GM18861 (cell line): ENCODE results near the gene RPA3.

ENCODE experiments used
- ATAC-seq: cut with Tn5 transposase; IDR thresholded peaks from one replicate; pipeline ENCODE4 v1.9.1; 2021; ENCODE audit not compliant: unreplicated experiment

RPA3 gene

DNA sequence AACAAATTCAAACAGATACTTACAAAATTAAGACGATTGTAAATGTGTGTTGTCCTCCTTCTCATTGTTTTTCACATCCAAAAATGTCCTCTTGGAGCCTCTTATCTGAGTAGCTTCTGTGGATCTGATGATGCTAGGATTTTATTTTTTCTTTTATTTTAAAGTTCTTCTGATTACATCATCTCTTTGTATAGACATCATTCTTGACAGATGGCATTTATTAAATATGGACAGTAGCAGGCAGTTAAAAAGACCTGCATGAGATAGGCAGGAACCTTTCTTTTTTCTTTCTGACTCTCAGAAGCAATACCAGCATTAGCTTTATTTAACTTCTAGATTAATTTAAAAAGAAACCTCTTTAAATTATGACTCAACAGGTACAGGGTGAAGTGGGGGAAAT, at the start of gene RPA3:
Gene RPA3, minus strand, starts transcription at position 116 of the 400 bp plus-strand sequence. CDS start 78,189 bp downstream, outside the sequence.
- ATAC-seq = no peak

GRCh38 chr7:7766671-7767070, 48.3 kb upstream of the RPA3 start:
- no peak for ATAC-seq

GRCh38 chr7:7765422-7765821, 47.0 kb upstream of the RPA3 start:
- ATAC-seq = peak; percentile 79

DNA sequence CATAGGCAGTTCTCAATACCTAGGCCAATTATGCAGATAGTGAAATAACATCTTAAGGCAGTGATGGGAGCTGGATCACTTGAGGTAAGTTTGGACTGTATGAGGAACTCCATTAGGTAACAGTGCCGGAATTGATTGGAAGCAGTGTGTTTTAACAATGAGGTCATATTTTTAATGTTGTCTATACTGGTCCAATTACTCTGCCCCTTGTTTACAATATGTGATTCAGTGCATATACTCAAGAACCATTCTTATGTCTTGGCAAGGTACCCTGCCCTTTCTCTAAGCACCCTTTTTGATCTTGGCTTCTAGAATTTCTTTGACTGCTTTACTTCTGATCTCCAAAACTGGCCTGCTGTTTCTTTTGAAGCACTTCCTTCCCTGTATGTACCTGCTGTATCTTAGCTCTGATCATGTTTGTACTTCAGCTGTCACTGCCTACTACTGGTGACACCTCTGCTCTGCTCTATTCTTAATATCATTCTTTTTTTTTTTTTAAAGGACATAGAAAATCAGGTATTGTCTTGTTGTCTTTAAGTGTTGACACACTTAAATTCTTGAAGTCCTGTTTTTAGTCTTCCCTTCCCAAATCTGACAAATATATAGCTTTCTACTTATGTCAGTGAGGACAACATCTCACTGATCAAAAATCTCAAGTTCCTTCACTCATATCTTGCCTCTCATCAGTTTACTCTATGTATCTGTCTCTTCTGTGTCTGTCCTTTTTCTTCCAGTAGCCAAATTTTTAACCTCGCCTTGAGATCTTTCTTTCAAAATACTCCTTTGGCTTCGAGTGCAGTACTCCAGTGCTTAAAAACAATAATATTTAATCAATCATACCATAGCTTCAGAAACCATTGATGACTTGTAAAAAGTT, 46.4 kb upstream of the RPA3 start:
- no peak for ATAC-seq

GRCh38 chr7:7761974-7762779, 43.8 kb upstream of the RPA3 start:
- peak; percentile 40 for ATAC-seq

DNA sequence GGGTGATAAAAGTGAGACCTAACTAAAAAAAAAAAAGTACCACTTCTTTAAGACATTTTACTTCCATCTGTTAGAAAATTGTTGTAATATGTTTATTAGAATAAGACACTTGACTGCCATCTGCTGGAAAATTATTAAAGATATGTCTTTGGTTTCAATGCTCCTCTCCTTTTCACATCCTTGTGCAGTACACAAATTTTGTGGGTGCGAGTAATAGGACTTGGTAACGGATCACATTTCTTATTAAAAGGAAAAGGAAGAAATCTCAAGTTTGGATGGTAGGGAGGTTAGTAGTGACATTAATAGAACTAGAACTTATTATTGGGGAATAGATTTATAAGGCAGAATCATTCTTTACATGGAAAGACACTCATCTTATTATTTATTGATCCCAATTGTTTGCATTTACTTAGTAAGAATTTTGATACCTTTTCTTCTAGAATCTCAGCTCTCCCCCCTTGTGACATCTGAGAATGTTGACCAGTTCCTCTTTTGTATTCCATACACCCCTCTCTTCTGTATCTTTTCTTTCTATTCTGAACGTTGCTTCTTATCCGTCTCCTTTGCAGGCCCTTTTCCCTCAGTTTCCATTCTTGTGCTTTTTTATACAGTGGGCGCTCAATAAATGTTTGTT, 43.0 kb upstream of the RPA3 start:
- no peak for ATAC-seq

DNA sequence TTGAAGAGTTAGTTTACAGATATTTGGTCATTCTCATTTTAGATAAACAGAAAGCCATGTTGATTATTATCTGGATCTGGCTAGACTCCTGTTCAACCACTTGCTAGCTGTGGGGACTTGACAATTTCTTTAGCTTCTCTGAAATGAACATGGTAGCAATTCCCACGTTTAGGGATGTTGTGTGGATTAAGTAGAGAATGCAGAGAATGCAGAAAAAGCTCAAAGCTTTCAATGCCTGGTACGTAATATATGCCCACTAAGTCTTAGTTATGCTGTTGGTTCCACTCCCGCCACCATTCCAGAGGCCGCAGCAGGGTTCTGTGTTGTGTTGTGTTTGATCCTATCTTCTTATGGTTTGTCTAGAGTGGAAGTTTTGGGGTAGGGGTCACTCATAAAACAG, 39.2 kb upstream of the RPA3 start:
- no peak for ATAC-seq

DNA sequence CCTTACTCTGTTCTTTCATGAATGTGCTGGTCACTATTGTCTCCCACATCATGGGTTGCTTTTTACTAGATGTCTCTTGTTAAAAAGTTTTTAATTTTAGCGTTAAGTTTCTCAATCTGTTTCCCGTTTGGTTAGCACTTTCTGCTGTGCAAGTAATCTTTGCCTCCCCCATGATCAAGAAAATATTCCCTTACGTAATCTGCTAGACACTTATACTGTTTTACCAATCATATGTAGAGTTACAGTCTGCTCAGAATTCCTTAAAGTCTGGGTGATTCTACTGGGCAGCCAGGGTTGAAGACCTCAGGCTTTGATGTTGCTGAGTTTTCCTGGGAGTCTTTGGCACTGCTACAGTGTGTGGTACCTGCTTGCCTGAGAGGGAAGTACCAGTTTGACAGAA, 38.2 kb upstream of the RPA3 start:
- ATAC-seq = no peak

- no peak for ATAC-seq
Measured at GRCh38 chr7:7751243-7752092, 33.1 kb upstream of the RPA3 start.

- ATAC-seq = no peak
Measured at GRCh38 chr7:7750571-7751242, 32.3 kb upstream of the RPA3 start.

GRCh38 chr7:7746458-7746857, 28.1 kb upstream of the RPA3 start:
- no peak for ATAC-seq

- no peak for ATAC-seq
Measured at GRCh38 chr7:7745966-7746365, 27.6 kb upstream of the RPA3 start.

DNA sequence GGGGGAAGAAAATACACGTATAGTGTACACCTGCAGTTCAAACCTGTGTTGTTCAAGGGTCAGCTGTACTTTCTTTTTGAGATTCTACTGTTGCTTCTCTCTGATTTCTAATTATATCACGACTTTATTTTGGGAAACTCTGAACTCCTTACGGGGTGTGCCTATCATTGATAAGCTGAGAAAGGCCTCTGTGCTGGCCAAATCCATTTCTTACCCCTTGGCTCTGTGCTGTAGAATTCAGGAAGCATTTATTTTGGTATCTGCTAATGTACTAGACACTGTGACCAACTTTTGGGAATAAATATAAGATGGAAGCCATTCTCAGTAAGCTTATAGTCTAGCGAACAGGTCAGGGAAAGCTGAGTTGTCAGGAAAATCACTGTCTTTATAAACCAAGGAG, 26.9 kb upstream of the RPA3 start:
- no peak for ATAC-seq

DNA sequence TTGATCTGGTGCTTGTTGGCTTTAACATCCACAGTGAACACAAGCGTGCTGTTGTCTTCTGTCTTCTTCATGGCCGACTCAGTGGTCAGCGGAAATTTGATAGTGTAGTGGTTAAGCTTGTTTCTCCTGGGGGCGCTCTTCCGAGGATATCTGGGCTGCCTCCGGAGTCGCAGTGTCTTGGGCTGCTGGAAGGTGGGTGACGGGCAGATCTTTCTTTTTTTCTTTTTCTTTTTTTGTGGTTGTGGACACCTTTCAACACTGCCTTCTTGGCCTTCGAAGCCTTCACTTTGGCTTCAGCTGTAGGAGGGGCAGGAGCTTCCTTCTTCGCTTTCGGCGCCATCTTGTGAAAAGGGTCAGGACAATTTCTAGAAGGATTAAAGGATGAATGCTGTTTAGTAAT, 23.8 kb upstream of the RPA3 start:
- ATAC-seq = no peak

- ATAC-seq = no peak
Measured at GRCh38 chr7:7740037-7740355, 21.6 kb upstream of the RPA3 start.

DNA sequence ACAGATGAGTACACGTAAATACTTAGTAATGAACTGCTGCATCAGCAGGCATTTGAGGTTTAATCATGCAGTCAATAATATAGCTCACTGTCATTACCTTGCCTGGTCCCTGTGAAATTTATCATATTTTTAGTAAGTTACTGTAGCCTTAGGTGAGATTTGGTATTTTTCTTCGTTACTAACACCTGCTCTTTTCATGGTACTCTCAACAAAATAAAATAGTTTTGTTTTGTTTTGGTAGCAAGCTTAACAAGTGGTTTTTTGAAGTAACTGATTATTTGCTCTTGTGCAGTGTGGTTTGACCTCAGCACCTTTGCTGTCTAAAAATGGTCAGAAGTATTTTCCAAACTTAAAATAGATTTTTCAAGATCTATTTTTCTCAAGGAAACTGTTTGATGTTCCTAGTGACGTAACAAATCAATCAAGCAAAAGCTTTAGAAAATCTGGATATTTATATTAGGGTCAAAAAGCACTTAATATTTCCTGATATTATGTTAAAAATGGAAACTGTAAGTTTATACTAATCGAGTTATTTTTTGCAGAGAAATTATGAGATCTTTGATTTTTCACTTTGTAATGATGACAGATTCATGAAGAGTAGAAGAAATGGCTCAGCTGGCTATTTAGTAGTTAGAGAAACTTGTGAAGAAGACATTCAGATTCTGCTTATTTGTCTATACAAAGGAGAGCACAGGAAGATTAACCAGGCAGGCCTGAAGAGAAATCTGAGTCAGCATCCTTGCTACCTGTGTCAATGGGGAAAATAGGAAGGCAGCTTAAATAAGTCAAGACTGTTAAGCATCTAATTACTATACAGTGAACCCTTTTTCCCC, 21.0 kb upstream of the RPA3 start:
- no peak for ATAC-seq

DNA sequence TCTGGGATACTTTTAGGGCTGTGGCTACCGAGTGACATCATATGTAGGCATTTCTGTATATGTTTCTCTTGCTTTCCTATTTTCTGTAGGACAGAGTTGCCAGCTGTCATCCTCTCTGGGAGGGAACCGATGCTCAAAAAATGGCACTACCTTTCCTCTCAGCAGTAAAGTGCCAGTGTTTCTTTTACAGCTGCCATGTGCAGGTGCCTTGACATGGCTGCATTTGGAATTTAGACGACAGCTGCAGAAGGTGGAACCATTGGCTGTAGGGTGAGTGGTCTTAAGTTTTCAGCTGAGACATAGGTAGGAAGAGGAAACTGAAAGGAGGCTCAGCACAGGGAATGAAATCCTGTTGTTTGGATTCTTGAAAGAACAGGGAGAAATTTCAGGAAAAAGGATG, 20.2 kb upstream of the RPA3 start:
- ATAC-seq = no peak

GRCh38 chr7:7738177-7738576, 19.8 kb upstream of the RPA3 start:
- no peak for ATAC-seq

DNA sequence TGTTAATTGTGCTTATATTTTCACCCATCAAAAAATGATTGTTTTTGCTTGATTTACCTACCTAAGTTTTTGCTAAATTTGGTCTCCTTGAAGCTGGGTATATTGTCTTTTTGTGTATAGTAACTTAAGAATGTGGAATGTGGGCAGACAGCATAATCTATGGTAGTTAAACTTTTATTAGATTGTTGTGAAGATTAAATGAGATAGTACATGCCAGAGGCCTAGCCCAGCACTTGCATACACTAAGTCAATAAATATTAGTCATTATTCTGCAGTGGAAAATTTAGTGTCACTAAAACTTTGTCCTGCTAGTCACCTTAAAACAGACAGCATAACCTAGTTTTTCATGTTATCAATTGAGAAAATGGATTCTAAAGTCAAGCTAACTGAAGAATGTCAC, 19.3 kb upstream of the RPA3 start:
- no peak for ATAC-seq

- no peak for ATAC-seq
Measured at GRCh38 chr7:7736671-7737070, 18.3 kb upstream of the RPA3 start.
